Stimulated activated CD8-positive, alpha-beta memory T cell treated with anti-CD3 and anti-CD28 coated beads, Interleukin-7, amount 100 ng/mL, for 24 hours (primary cell): ENCODE data around the gene SLC8A1.
"Not testable (repeated sequence)": the region's sequence is repeated elsewhere in the genome, so short reads cannot be mapped to it uniquely, and the experiment has no call there.

Source experiments
- DNase-seq: peaks from one replicate; pipeline ENCODE4 v3.0.0-alpha.2; 2020; ENCODE audit warnings: low read depth

SLC8A1 gene

DNA sequence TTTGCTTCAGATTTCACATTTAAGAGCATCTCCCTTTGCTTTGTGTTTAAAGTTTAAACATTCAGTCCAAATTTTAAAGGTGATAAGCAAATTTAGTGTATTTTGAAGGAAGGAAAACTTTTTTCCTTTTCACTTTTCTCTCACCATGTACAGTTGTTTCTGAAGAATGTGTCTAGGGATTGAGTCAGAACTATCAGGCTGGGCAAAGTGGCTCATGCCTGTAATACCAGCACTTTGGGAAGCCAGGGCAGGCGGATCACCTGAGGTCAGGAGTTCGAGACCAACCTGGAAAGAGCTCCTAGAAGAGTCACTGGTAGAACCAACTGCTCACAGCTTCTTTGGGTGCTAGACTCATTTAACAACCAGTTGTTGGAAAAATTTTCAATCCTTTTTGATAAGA, 345.8 kb downstream of the SLC8A1 start:
- DNase-seq = no peak

DNA sequence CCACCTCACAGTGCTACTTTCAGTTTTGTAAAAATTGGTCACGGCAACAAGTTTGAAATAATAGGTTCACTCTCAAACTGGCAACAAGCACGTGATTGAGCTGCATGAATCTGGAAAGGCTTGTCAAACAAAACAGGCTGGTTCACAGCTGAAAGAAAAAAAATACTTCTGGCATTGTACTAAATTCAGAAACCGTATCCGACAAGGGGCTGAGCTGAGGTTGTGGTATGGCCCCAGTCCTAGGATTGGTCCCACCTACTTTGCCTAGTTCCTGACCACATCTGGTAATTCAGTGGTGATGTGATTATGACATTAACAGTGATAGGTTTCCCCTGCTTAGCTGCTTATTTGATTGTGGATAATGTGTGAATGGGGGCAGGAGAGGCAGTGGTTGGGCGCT, 346.3 kb downstream of the SLC8A1 start:
- no peak for DNase-seq

DNA sequence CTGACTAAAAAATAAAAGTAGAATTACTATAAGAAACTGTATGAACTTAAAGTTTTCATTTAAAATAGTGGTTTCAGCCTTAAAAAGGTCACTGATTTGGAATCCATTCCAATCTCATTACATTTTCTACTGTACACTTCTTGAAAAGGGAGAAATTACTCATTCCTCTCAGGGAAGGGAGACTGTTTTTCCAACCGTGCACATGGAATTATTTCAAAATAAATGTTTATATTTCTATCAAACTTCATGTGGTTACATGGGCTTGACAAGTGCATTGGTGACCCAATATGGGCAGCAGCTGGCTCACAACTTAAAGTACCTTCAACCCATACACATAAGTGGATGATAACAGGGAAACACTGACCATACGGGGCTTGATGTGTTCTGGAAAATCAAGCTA, 348.3 kb downstream of the SLC8A1 start:
- DNase-seq = no peak

DNA sequence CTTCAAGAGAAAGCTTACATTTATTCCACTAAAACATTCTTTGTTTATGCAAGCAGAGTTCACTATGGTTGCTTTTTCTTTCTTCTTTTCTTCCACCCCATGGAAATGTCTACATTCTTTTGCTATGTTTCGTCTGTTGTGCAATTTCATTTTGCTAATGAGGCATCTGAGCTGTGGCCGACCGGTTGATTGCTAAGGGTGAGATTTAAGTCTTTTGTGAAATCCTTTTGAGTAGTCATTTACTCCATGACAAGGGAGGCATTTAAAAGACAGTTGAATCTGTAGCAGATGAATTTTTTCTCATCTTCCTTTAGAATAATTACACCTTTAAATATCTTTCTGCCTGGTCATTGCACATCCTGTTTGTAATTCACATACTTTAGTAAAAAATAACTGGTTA, 348.7 kb downstream of the SLC8A1 start:
- DNase-seq = no peak

DNA sequence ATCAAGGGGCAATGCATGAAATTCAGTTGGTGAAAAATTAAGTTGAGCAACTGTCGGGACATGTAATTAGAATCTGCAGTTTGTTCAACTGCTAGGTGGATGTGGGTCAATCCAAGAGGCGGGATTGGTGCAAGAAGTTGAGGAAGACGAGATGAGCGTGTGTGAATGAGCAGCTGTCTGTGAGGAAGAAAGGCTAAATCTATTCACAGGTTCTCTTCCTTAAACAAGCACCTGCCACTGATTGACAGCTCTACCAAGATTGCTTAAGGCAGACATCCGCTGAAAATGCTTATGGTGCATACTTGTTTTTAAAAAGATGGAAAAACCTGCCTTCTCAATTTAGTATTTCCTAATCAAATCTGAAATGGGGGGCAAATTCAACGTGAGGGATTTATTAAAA, 349.4 kb downstream of the SLC8A1 start:
- DNase-seq = no peak

DNA sequence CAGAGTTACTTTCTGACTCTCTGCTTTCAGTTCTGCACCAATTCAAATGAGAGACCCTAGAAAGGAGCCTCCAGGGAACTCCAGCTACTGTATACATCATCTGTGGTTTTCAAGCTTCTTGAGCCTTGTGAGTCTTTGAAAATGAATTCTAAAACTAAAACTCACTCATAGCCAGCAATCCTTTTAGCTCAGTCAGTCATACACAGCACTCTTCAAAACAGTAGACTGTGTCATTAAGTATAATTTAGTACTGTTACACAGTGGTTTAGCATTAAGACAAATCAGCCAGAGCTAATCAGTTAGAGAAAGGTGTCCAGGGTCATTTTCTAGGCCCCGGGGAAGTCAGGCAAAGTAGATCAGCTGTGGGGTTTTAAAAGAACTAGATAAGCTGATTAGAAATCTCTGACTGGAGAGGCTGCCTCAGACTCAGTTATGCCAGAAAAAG, 350.7 kb downstream of the SLC8A1 start:
- DNase-seq = no peak

DNA sequence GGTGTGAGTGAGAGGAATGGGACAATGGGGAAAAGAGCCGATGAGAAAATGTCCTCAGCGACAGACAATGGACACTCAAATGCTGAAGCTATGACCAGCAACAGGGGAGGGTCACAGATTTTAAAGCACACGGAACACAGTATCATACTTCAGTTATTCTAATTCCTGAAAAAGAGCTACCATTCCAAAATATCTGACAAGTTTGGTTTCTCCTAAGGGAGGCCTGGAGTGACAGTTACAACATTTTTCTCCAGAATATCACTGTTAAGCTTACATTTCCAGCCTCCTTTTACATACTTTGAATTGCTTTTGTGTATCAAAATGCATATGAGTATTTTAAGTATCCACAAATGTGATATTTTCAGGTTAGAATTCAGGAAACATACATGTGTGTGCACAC, 351.2 kb downstream of the SLC8A1 start:
- DNase-seq = no peak

DNA sequence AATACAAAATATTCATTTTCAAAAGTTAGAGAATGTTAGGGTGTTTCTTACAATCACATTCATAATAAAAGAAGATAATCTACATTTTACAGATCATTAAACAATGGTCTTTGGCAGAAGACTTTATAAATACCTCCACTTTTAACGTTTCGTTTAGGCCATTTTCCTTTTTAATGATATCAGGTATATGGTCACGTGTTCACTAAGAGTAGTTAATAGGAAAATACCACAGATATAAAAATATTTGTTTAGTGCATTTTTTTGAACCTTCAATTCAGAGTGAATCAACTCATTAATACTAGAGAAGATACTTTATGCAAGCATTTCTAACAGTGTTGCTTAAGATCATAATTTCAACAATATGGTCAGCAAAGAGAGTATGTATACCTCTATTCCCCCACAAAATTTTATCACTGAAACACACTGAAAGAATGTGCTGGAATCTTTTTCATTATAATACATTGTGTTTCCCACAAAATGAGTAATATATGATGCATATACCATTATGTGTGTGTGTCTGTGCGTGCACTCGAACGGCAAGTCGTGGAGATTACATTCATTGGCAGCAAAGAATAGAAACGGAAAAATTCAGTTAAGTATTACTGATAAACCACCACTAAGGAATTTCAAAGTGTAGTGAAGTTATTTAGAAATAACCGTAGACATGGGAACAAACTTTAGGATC, 353.0 kb downstream of the SLC8A1 start:
- no peak for DNase-seq

DNA sequence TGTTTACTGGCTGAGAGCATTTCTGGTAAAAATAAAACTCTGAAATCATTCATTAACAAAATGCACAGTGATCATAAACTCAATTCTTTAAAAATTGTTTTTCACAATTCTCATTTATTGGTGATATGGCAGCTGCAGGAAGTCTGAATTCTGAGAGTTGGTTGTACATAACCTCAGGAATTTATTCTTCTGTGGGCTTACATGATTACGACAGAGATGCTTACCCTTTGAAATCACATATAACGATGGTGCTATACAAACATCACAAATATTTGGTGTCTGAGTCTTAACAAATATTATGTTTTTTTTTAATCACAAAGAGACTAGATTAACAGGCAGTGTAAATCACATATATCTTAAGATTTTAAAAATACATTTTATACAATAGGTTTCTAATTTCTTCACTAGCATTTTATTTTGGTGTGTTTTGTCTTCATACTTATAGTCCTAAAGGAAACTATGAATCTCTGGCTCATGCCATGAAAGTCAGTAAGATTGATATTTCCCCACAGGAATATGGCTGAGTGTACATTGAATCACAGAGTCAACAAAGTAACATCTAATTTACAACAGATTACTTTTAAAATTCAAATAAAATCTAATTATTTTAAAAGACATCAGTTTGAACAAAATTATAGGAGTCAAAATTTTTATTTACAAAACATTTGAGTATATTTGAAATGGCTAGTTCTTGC, 354.1 kb downstream of the SLC8A1 start:
- DNase-seq = no peak

DNA sequence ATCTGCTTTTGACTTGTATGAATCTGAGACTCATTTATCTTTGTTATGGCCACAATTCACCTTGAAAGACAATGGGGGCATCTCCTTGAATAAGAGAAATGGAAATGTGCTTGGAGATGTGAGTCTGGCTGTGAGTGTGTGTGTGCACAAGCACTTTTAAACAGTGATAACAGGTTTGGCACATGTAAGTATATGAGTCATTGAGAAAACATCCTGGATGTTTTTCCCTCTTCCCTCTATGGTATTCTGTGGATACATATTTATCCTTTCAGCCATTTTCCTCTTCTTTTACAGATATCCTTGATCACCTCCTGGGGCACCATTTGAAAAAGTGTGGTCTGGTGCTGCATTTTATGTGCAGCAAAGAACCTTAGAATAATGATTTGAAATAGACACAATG, 355.5 kb downstream of the SLC8A1 start:
- no peak for DNase-seq

DNA sequence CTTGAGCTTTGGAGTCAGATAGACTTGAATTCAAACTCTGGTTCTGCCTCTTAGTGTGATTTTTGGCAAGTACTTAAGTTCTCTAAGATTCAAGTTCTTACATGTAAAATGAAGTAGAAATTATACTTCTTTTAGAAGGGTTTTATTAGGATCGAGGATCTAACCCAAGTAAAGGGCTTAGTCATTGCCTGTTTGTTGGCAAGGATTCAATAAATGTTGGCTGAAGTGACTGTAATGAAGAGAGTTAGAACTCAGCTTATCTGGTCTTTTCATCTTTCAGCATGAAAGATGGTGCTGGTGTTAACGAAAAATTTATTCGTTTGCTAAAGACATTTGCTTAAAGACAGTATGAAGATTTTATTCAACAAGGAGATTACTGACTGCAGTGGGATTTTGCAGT, 356.9 kb downstream of the SLC8A1 start:
- no peak for DNase-seq

DNA sequence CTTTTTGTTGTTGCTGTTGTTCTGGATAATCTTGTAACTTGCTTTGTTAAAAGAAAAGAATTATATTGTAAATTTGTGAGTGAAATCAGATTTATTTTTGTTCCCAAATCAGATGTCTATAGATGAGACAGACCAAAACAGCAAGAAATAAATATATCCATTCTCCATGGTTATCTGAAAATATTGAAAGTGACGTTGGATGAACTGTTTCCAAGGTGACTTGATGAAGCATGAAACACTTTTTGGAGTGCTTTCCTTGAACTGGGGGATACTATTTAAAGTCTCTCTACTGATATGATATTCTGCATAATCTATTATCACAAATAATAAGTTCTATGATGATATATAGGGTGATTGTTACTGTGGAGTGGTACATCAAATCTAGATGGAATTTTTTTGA, 357.4 kb downstream of the SLC8A1 start:
- DNase-seq = no peak

DNA sequence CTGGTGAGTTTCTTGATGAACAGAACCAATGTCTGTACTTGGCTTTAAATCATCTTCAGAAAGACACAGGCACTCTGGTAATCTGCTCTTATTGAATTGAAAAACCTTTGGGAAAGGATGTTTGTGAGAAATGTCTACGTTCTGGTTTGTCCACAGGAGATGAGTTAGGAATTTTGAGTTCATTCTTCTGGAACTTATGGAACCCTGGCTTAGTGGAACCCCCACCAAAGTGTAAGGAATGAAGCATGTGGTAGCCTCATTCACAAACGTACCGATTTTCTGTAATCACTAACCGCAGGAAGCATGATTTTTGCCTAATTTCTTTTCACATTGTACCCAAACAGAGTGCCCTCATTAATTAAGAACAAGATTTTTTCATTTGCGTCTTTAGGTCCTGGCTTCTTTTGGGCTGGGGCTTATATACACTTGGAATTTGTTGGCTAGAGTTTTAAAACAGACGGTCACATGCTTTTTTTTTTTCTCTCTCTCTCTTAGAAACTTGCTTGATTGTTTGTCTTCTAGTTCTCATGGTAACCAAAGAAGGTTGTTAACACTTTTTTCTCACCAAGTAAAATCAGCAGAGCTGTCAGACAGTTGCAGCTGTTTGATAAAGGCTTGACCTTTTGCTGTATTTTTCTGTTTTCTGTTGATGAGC, 358.7 kb downstream of the SLC8A1 start:
- no peak for DNase-seq

DNA sequence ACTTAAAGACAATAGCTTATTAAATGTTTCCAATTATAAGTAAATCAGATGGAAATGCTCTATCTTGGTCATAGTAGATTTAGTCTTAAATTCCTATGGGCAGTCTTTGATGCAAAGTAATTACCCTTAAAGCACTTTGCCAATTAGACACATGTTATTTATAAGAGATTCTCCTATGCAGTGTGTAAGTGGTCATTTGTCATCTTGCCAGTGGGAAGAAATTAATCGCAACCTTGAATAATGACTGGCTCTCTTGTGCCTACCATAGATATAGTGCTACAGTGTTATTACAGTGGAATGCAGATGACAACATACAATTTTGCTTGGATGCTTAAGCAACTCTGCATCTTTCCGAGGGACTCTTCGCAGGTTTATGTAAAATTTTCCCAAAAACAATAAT, 361.8 kb downstream of the SLC8A1 start:
- DNase-seq = no peak

DNA sequence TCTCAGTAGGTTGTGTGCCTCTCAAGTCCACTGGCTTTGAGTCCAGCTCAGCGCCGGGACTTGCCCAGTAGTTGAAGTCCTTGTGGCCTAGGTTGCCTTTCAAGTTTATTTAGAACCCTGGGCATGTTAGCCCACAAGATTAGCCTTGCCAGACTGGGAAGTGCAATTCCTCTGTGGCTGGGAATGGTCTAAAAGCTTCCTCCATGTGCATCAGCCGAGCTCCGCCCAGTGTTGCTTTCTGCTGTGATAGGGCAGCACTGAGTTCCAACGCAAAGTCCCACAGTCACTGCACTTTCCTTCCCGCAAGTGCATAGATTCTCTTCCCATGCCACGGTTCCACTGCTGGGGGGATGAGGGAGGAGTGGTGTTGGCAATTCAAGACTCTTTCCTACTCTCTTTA, 364.0 kb downstream of the SLC8A1 start:
- no peak for DNase-seq

DNA sequence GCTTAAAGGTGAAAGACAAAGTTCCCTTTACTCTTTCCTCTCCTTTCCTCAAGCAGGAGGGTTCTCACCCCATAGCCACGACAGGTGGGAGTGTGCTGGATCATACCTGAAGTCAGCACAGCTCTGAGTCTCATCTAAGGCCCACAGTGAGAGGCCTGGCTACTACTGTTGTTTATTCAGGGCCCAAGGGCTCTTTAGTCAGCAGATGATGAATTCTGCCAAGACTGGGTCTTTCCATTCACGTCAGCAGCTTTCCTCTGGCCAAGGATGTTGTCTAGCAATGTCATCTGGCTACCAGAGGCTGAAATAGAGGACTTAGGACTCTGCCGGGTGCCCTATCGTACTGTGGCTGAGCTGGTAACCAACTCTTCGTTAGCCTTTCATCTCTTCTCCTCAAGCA, 364.5 kb downstream of the SLC8A1 start:
- no peak for DNase-seq

DNA sequence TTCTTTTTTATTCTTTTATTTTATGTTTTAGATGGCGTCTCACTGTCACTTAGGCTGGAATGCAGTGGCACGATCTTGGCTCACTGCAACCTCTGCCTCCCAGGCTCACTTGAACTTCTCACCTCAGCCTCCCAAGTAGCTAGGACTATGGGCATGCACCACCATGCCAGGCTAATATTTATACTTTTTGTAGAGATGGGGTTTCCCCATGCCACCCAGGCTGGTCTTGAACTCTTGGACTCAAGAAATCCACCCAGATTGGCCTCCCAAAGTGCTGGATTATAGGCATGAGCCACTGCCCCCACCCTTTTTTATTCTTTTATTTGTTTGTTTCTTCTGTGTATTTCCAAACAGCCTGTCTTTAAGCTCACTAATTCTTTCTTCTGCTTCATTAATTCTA, 366.1 kb downstream of the SLC8A1 start:
- no peak for DNase-seq

DNA sequence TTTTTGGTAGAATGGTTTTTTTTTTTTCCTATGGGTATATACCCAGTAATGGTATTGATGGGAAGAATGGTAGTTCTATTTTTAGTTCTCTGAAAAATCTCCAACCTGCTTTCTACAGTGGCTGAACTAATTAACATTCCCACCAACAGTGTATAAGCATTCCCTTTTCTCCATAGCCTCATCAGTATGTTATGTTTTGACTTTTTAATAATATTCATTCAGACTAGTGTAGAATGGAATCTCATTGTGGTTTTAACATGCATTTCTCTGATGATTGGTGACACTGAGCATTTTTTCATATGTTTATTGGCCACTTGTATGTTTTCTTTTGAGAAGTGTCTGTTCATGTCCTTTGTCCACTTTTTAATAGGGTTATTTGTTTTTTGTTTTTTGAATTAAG, 378.6 kb downstream of the SLC8A1 start:
- not testable (repeated sequence) for DNase-seq

DNA sequence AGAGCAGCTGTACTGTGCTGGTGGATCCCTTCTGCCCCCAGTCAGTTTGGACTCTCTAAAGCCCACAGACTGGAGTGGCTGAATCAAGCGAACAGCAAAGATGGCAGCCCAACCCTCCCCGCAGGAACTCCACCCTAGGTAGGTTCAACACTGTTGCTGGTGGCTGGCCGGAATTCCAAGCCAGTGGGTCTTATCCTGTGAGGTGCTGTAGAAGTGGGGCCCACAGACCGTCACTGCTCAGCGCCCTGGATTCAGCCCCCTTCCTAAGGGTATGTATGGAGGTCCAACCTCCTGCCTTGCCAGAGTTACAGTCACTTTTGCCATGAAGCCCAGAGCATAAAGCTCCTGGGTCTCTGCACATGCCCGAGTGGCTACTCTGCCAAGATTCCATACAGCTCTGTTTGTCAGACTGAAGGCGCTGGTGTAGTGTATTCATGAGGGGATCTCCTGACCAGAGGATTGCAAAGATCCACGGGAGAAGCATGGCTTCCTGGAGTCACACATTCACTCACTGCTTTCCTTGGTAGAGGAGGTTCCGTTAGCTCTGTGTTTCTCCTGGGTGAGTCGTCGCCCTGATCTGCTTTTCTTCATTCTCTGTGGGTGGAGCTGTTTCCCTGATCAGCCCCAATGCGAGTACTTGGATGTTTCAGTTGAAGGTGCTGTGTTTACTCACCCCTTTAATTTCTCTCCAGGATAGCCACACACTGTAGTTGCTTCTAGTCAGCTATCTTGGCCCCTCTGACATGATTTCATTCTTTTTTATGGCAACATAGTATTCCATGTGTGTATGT, 379.3 kb downstream of the SLC8A1 start:
- no peak for DNase-seq

DNA sequence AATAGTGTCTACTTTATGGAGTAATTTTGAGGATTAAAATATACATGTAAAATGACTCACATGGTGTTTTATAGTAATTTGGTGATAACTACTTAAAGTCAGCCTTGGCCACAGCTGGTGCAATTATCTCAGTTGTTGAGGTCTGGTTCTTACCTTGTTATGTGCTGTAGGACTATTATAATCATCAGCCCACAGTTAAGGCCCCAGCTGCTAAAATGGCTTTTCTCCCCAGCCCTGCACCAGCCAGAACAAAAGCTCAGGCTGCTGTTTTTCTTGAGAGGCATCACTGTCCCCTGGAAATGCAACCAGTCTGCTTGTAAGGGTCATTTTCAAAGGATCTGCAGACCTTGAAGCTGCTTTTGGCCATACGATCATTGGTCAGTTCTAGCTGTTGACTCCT, 389.5 kb downstream of the SLC8A1 start:
- no peak for DNase-seq

DNA sequence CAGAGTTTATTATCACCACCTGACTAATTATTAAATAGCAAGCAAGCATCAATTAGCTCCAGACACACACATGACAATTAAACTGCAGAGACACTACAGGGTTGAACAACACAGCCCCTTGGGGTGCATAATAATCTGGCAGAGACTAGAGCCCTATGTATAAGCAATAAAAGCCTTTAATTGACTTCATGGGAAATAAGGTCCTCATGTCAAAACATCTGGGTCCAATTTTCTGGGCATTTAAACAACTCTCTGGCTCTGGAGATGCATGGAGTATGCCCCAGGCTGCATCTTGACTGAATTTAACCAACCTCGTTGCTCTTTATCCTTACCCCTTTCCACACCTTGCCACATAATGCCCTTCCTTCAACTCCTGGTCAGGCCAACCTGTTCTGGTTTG, 402.1 kb downstream of the SLC8A1 start:
- DNase-seq = no peak

DNA sequence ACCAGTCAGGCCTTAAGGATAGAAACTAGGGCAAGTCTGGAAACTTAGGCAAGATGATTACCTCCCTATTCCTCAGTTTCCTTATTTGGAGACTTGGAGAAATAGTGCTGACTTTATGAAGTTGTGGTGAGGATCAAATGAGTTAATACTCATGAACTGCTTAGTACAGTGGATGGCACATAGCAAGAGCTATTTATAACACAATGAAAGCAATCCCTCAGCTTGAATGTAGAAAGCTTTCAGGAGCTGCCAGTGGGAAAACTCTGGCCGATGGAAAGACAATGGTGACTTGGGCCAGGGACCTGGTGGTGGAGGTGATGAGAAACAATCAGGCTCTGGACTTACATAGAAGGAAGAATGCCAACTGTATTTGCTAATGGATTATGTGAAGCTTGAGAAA, 403.4 kb downstream of the SLC8A1 start:
- DNase-seq = no peak

DNA sequence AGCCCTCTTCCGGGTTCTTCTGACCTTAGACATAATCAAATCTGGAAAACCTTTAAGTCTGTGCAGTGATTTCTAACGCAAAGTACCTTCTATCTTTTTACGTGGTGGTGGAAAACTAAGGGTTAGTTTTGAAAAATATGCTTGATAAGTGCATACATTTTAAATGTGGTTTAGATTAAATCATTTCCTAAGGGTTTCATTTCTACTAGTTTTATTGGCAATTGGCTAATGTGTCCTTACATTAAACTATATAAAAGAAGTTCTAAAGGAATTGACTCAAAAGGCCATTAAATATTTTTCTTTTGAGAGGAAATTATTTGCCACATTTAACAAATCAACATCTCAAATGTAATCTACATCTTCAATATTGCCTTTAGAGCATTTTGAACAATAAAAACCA, 404.5 kb downstream of the SLC8A1 start:
- DNase-seq = no peak
